ENCODE data around the gene APLP2.
"Not testable (repeated sequence)": the region's sequence is repeated elsewhere in the genome, so short reads cannot be mapped to it uniquely, and the experiment has no call there.

The APLP2 gene

GRCh38 chr11:130163346-130164220, 93.9 kb downstream of the APLP2 start:
- in situ Hi-C loops (cut with HindIII; ENCODE audit: low sequenced_read_pairs), result no loop called here

- in situ Hi-C loops (cut with HindIII; ENCODE audit: low sequenced_read_pairs), result no loop called here
Measured at GRCh38 chr11:130164221-130164570, 94.5 kb downstream of the APLP2 start.

- in situ Hi-C loops (cut with HindIII; ENCODE audit: low sequenced_read_pairs), result no loop called here
Measured at GRCh38 chr11:130165601-130166456, 96.1 kb downstream of the APLP2 start.

- in situ Hi-C loops (cut with HindIII; ENCODE audit: low sequenced_read_pairs), result no loop called here
Measured at GRCh38 chr11:130166457-130166784, 96.7 kb downstream of the APLP2 start.

- in situ Hi-C loops (cut with HindIII; ENCODE audit: low sequenced_read_pairs), result no loop called here
Measured at GRCh38 chr11:130167146-130167545, 97.5 kb downstream of the APLP2 start.

- in situ Hi-C loops (cut with HindIII; ENCODE audit: low sequenced_read_pairs), result no loop called here
Measured at GRCh38 chr11:130168105-130168504, 98.4 kb downstream of the APLP2 start.

GRCh38 chr11:130170345-130170744, 100.7 kb downstream of the APLP2 start:
- in situ Hi-C loops (cut with HindIII; ENCODE audit: low sequenced_read_pairs), result no loop called here

- in situ Hi-C loops (cut with HindIII; ENCODE audit: low sequenced_read_pairs), result no loop called here
Measured at GRCh38 chr11:130171534-130171933, 101.8 kb downstream of the APLP2 start.

- in situ Hi-C loops (cut with HindIII; ENCODE audit: low sequenced_read_pairs), result not testable (repeated sequence)
Measured at GRCh38 chr11:130172001-130172400, 102.3 kb downstream of the APLP2 start.

GRCh38 chr11:130174642-130175041, 104.9 kb downstream of the APLP2 start:
- in situ Hi-C loops (cut with HindIII; ENCODE audit: low sequenced_read_pairs), result no loop called here

GRCh38 chr11:130175898-130176297, 106.2 kb downstream of the APLP2 start:
- in situ Hi-C loops (cut with HindIII; ENCODE audit: low sequenced_read_pairs), result no loop called here

GRCh38 chr11:130177782-130178181, 108.1 kb downstream of the APLP2 start:
- in situ Hi-C loops (cut with HindIII; ENCODE audit: low sequenced_read_pairs), result no loop called here

GRCh38 chr11:130178441-130179339, 109.0 kb downstream of the APLP2 start:
- in situ Hi-C loops (cut with HindIII; ENCODE audit: low sequenced_read_pairs), result no loop called here

GRCh38 chr11:130179396-130180306, 110.0 kb downstream of the APLP2 start:
- in situ Hi-C loops (cut with HindIII; ENCODE audit: low sequenced_read_pairs), result no loop called here

GRCh38 chr11:130180491-130180890, 110.8 kb downstream of the APLP2 start:
- in situ Hi-C loops (cut with HindIII; ENCODE audit: low sequenced_read_pairs), result no loop called here

GRCh38 chr11:130180896-130181294, 111.2 kb downstream of the APLP2 start:
- in situ Hi-C loops (cut with HindIII; ENCODE audit: low sequenced_read_pairs), result no loop called here

GRCh38 chr11:130181295-130182272, 111.9 kb downstream of the APLP2 start:
- in situ Hi-C loops (cut with HindIII; ENCODE audit: low sequenced_read_pairs), result no loop called here

GRCh38 chr11:130183878-130184610, 114.3 kb downstream of the APLP2 start:
- in situ Hi-C loops (cut with HindIII; ENCODE audit: low sequenced_read_pairs), result no loop called here

All from endothelial cell of hepatic sinusoid (primary cell).